ENCODE data around the gene DPP6.

DNA sequence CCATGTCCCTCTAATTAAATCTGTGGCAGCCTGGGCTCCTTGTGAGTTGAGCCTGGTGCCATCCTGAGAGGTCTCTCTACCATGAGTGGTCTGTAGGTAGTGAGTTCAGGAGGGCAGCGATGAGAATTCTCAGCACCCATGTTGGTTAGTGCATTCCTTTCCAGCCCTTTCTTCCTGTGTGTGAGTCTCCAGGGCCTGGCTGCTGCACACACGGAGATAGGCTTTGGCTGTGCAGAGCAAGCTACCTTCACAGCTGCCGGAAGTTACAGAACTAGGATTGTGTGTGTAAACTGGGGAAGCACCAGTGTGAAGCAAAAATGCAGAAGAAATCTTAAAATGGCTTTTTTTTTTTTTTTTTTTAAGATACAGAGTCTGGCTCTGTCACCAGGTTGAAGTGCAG, 592.2 kb downstream of the DPP6 start:
- TF ChIP-seq, protein P1, sequence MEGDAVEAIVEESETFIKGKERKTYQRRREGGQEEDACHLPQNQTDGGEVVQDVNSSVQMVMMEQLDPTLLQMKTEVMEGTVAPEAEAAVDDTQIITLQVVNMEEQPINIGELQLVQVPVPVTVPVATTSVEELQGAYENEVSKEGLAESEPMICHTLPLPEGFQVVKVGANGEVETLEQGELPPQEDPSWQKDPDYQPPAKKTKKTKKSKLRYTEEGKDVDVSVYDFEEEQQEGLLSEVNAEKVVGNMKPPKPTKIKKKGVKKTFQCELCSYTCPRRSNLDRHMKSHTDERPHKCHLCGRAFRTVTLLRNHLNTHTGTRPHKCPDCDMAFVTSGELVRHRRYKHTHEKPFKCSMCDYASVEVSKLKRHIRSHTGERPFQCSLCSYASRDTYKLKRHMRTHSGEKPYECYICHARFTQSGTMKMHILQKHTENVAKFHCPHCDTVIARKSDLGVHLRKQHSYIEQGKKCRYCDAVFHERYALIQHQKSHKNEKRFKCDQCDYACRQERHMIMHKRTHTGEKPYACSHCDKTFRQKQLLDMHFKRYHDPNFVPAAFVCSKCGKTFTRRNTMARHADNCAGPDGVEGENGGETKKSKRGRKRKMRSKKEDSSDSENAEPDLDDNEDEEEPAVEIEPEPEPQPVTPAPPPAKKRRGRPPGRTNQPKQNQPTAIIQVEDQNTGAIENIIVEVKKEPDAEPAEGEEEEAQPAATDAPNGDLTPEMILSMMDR (conservative IDR thresholded peaks at IDR 0.05; ENCODE audit: low read depth in 2 of 2): no peak
- TF ChIP-seq EZH2phosphoT487 (IDR thresholded peaks at IDR 0.05; ENCODE audit: unreplicated experiment) (no peak), EZH2 (IDR thresholded peaks at IDR 0.05; ENCODE audit: low read depth, unreplicated experiment) (no peak), JUNB (IDR thresholded peaks at IDR 0.05; ENCODE audit: unreplicated experiment) (no peak), CREB1 (CRISPR knock-in tag; IDR thresholded peaks at IDR 0.05; ENCODE audit: low read depth) (no peak), POLR2AphosphoS5 (IDR thresholded peaks at IDR 0.05; ENCODE audit: low read depth) (no peak), REST (IDR thresholded peaks at IDR 0.05; ENCODE audit: unreplicated experiment) (no peak)
